Endodermal cell (in vitro differentiated cells): ENCODE data around the gene KCNQ5. TPM values are rescaled to one million over a fixed set of nuclear protein-coding genes. Genes with fewer than 3 reads are reported as not detected.

Experiments used
- DNase-seq: peaks from one replicate; pipeline ENCODE4 v3.0.0-alpha.2; 2017
- H3K27ac ChIP-seq: 2 replicates; pipeline ENCODE4 v1.5.1; 2013; ENCODE audit warnings: mild to moderate bottlenecking, low read depth, low read length, moderate library complexity
- H3K27me3 ChIP-seq: 2 replicates; pipeline ENCODE4 v1.6.1; 2013; ENCODE audit warnings: mild to moderate bottlenecking, low read length, moderate library complexity; ENCODE audit not compliant: insufficient read depth, control insufficient read depth, poor library complexity, severe bottlenecking
- H3K36me3 ChIP-seq: 2 replicates; pipeline ENCODE4 v1.7.0; 2013; ENCODE audit warnings: mild to moderate bottlenecking, low read length, moderate library complexity; ENCODE audit not compliant: control insufficient read depth, insufficient read depth
- H3K4me1 ChIP-seq: one replicate; pipeline ENCODE4 v1.7.0; 2013; ENCODE audit warnings: low read length; ENCODE audit not compliant: control insufficient read depth, insufficient read depth
- H3K4me3 ChIP-seq: 2 replicates; pipeline ENCODE4 v1.5.1; 2013; ENCODE audit warnings: mild to moderate bottlenecking, low read length, moderate library complexity
- H3K9ac ChIP-seq: 2 replicates; pipeline ENCODE4 v1.6.1; 2013; ENCODE audit warnings: mild to moderate bottlenecking, low read length, moderate library complexity; ENCODE audit not compliant: poor library complexity, severe bottlenecking; ENCODE audit errors: extremely low read depth
- H3K9me3 ChIP-seq: 2 replicates; pipeline ENCODE4 v1.6.1; 2013; ENCODE audit warnings: mild to moderate bottlenecking, low read length, moderate library complexity; ENCODE audit not compliant: control insufficient read depth
- H3K27ac Mint-ChIP-seq: 2 replicates; pipeline ENCODE4 v1.8.0; 2020; ENCODE audit warnings: mixed read lengths
- H3K27me3 Mint-ChIP-seq: 2 replicates; pipeline ENCODE4 v1.8.0; 2021; ENCODE audit warnings: mild to moderate bottlenecking, mixed read lengths; ENCODE audit not compliant: insufficient read depth
- H3K36me3 Mint-ChIP-seq: 2 replicates; pipeline ENCODE4 v1.8.0; 2020; ENCODE audit warnings: low read depth, mixed read lengths
- H3K4me1 Mint-ChIP-seq: 2 replicates; pipeline ENCODE4 v1.8.0; 2020; ENCODE audit warnings: mixed read lengths
- H3K4me3 Mint-ChIP-seq: 2 replicates; pipeline ENCODE4 v1.8.0; 2020; ENCODE audit warnings: mild to moderate bottlenecking, moderate library complexity, mixed read lengths
- H3K9me3 Mint-ChIP-seq: 2 replicates; pipeline ENCODE4 v1.8.0; 2020; ENCODE audit warnings: mild to moderate bottlenecking, mixed read lengths
- CTCF ChIP-seq: fragments of 200-600 bp; sonication (generic); conservative IDR thresholded peaks from 2 replicates; pipeline ENCODE4 v1.5.0; 2021; ENCODE audit warnings: antibody characterized with exemption, mild to moderate bottlenecking
- WGBS, 2 experiments: methylation state at CpG; one replicate each; pipeline versions ENCODE4 v1.1.5 to v1.1.7; 2013; ENCODE audit warnings: missing lambda C conversion rate in 2 of 2, mixed read lengths in 1 of 2; ENCODE audit not compliant: insufficient coverage in 1 of 2, insufficient read length in 1 of 2; 5-methylcytosine and 5-hydroxymethylcytosine counted together
- total RNA-seq, 2 donors: library from RNA; stranded (reverse); fragmentation: NEBNext Ultra II Directional in 1 of 2; extraction: Animal tissue kit (Norgen Biotek cat#: 25700) in 1 of 2; gene quantifications; 2 replicates in 1 of 2; 3 replicates in 1 of 2; pipeline ENCODE4 v1.2.1, GENCODE V29; 2021

KCNQ5 gene
- total RNA-seq, 2 donors from 2014 or later: 2.4 to 8.3 TPM

- H3K4me3 Mint-ChIP-seq: no peak overlapping the region
- TF ChIP-seq CTCF: no peak
- Histone ChIP-seq H3K27ac (no peak overlapping the region), H3K9ac (no peak overlapping the region), H3K4me3 (no peak overlapping the region), H3K36me3 (no peaks in the 10 kb centered on the region), H3K27me3 (no peaks in the 10 kb centered on the region), H3K9me3 (no peaks in the 10 kb centered on the region), H3K4me1 (peaks cover 3% of the 10 kb centered on the region)
- no peaks in the 10 kb centered on the region for H3K9me3 Mint-ChIP-seq
- no peak for DNase-seq
- no peaks in the 10 kb centered on the region for H3K36me3 Mint-ChIP-seq
- no peaks in the 10 kb centered on the region for H3K4me1 Mint-ChIP-seq
- H3K27ac Mint-ChIP-seq: peak overlapping the region; percentile 11
- WGBS, 2 experiments: 93 to 98% methylated on average over 7 to 8 of the region's 8 CpGs
- no peaks in the 10 kb centered on the region for H3K27me3 Mint-ChIP-seq
Observed at GRCh38 chr6:72939004-72939403, 317.1 kb downstream of the KCNQ5 start.

GRCh38 chr6:72940265-72940664 lies 318.4 kb downstream of the KCNQ5 start:
- TF ChIP-seq CTCF: no peak
- no peak for DNase-seq
- Histone ChIP-seq H3K4me3 (no peak overlapping the region), H3K36me3 (no peaks in the 10 kb centered on the region), H3K9me3 (no peaks in the 10 kb centered on the region), H3K27ac (no peak overlapping the region), H3K4me1 (peaks cover 3% of the 10 kb centered on the region), H3K27me3 (no peaks in the 10 kb centered on the region), H3K9ac (no peak overlapping the region)
- H3K9me3 Mint-ChIP-seq: no peaks in the 10 kb centered on the region
- H3K36me3 Mint-ChIP-seq: no peaks in the 10 kb centered on the region
- no peaks in the 10 kb centered on the region for H3K27me3 Mint-ChIP-seq
- no peak overlapping the region for H3K27ac Mint-ChIP-seq
- H3K4me3 Mint-ChIP-seq: no peak overlapping the region
- H3K4me1 Mint-ChIP-seq: no peaks in the 10 kb centered on the region
- WGBS, 2 experiments: 95 to 96% methylated on average over 6 to 7 of the region's 7 CpGs

GRCh38 chr6:72941263-72941662 lies 319.4 kb downstream of the KCNQ5 start:
- no peak overlapping the region for H3K27ac ChIP-seq
- DNase-seq: no peak
- no peaks in the 10 kb centered on the region for H3K4me1 Mint-ChIP-seq

More at GRCh38 chr6:72941263-72941662, 319.4 kb downstream of the KCNQ5 start:
- no peak for TF ChIP-seq CTCF
- Mint-ChIP-seq H3K27ac (no peak overlapping the region), H3K9me3 (no peaks in the 10 kb centered on the region), H3K4me3 (no peak overlapping the region), H3K27me3 (no peaks in the 10 kb centered on the region), H3K36me3 (no peaks in the 10 kb centered on the region)
- no peaks in the 10 kb centered on the region for H3K36me3 ChIP-seq
- WGBS, 2 experiments: 74% methylated on average over 1 of the region's 1 CpG; no CpG with 5 or more reads in 1 of the 2 experiments
- no peaks in the 10 kb centered on the region for H3K9me3 ChIP-seq
- no peak overlapping the region for H3K9ac ChIP-seq
- H3K4me1 ChIP-seq: peaks cover 3% of the 10 kb centered on the region
- H3K4me3 ChIP-seq: no peak overlapping the region
- no peaks in the 10 kb centered on the region for H3K27me3 ChIP-seq
